NCI-H1930 (cell line): Measurements from ENCODE around the gene KCNQ1.

ENCODE experiments used
- DNase-seq, 2 experiments: peaks; one replicate each; lab custom pipeline; 2025; lab: John Stamatoyannopoulos, UW

The KCNQ1 gene

DNA sequence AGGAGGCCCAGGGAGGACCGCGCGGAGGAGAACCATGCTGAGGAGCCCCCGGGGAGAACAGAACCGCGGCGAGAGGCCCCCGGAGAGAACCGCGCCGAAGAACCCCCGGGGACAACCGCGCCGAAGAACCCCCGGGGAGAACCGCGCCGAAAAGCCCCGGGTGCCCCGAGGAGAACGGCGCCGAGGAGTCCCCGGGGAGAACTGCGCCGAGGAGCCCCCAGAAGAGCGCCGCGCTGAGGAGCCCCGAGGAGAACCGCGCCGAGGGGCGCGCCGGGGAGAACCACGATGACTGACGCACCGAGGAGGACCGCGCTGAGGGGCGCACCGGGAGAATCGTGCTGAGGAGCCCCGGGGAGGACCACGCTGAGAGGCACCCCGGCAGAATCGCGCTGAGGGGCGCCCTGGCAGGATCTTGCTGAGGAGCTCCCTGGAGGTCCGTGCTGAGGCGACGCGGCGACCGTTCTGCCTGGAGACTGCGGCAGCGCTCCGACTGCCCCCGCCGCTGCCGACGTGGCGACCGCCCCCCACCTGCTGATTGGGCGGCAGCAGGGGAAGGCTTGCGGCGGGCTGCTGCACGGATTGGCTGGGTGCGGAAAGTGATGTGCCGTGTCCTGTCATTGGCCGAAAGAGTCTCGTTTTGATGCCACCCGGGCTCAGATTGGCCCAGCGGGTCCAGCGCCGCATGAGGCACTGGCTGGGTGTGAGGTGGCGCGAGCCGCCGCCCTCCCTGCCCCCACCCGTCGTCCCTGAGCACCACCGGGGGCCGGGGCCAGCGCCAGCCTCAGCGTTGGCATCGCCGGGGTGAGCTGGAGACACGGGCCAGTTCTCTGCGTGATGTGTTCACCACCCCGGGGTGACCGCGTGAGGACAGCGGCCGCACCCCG lies 255.0 kb downstream of the KCNQ1 start, which contains the start of gene KCNQ1OT1:
Gene KCNQ1OT1, minus strand, starts transcription at position 464 of the 884 bp plus-strand sequence.
- DNase-seq, result peak; percentile 78 to 86

DNA sequence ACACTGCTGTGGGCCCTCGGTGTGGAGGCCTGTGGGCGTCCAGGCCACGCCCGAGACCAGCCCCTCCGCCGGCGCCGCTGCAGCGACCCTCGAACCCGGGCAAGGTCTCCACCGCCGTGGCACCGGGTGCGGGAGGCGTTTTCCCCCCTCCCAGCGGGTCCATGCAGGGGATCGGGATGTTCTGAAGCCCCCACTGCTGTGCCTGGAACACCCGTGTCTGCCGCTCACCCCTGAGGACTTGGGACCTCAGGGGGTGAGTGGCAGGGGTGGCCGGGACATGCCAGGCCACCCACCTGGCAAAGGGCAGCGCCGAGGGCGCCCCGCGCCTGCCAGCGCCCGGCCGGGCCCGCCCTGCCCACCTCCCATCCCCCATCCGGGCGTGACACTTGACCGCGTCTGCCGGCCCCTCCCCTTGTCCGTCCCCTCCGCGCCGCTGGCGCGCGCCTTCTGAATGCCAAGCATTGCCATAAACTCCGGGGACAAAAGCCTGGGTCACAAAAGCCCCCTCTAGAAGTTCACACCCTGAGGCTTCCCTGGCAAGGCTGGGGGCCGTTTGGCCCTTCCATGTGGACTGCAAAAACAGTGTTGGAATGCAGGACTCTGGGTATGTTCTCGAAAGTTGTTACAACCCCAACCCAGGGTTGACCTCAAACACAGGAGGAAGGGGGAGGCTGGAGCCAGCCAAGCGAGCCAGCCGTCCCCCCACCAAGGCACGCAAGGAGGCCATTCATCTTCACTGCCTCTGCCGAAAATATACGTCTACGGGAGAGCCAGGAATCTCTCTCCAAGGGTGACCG lies 255.8 kb downstream of the KCNQ1 start:
- DNase-seq, result peak in 1 of 2 experiments; percentile 25

DNA sequence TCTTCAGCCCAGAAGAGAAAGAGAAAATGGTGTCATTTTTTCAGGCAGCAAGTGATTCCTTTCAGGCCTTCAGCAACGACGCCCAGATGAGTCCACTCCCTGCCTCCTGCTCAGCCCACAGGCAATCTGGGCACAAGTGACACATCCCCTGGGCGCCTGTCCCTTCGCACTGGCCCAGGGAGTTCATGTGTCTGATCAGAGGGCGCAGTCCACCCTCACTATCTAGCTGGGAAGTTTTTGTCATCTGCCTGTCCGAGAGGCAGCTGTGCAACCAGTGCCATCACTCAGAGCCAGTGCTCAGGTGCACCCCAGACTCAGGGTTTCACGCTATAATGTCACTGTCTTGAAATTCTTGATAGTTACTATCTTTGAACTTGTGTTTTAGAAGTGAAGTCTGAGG lies 256.4 kb downstream of the KCNQ1 start:
- DNase-seq, result no peak

DNA sequence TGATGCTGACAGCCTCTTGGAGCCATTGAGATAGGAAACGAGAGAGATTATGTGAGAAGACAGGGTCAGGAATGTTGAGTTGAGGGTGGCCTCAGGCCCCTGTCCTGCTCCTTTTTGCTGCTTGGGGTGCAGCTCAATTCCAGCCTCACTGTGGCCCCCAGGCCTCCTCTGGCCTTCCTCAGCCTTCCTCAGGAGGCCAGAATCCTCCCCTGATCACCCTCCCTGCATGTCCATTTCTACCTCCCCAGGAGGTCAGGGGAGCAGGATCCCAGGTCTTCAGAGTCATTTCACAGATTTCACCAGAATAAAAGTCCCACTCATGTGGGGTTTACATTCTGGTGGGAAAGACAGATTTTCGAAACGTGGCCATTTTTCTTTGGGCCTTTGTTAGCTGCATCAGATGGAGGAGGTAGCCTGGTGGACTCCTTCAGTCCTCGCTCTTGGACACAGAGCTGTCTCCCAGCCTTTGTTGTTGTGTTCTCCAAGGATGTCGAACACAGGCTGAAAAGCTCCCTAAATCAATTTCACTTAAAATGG lies 257.2 kb downstream of the KCNQ1 start:
- DNase-seq, result no peak

DNA sequence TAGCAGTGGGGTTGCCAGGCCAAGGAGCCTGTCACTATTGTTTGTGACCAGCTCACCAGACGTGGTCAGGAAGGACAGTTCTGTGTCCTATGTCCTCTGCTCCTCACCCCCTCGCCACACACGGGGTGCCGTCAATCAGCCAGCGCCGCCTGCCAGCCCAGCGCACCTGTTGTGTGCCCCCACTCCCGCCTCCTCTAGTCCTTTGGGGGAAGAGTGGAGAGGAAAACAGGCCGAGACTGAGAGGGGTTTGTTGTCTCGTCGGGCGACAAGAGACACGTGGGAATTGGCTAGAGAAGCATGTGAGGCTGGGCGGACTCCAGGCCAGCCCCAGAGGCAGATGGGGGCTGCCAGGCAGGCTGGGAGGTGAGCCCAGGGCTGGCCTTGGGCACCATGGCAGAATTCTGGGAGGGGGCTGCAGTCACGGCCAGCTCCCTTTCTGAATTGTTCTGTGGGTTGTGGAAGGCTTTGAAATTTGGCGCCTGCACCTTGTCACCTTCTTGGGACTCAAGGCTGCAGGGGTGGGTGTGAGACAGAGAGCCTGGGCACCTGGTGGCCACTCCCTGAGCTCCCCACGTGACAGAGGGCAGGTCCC lies 258.1 kb downstream of the KCNQ1 start:
- DNase-seq, result no peak

DNA sequence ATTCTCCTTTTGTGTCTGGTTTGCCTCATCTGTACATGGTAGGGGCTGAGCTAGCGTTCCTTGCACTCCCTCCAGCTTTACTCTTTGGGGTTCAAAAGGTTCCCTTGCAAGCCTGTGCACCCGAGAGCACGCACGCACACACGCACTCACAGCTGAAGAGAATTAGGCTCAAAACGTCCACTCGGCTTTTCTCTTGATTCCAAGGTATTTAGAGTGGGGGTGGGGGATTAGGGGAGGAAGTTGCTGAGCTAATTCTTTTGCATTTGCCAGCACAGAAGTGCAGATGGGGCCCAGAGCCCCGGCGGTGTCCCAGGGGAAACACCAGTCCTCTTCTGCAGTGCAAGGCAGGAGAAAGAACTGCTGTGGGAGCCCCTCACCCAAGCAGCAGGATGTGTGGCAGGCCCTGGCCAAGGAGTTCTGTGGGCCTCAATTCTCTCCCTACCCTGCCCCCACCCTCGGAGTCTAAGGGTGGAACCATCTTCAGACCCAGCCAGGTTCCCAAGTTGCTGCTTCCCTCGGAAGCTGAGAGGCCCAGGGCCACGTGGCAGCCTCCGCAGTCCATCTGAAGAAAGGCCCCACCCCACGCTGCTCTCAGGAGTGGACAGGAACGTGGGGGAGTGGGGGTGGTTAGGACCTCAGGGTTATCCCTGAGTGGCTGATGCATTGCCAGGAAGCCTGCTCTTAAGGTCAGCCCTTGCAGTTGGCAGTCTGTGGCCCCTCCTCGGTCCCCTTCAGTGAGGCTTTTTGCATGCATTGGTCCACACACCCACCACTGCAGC lies 258.7 kb downstream of the KCNQ1 start:
- DNase-seq, result no peak

DNA sequence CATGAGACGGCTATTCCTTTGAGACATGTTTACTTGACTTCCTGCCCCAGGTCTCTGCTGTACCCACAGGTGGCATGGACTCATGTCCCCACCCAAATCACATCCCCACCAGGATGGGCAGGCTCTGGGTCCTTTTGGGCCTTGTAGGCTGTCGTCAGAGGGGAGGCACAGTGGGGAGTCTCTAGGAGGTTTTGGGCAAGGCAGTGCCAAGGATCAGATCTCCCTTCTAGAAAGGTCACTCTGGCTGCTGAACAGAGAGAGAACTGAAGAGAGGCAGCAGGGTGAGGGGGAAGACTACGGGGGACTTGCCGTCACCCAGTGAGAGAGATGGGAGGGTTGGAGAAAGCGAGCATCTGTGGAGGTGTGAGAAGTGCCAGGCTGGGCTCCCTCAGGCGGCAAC lies 259.5 kb downstream of the KCNQ1 start:
- DNase-seq, result no peak

DNA sequence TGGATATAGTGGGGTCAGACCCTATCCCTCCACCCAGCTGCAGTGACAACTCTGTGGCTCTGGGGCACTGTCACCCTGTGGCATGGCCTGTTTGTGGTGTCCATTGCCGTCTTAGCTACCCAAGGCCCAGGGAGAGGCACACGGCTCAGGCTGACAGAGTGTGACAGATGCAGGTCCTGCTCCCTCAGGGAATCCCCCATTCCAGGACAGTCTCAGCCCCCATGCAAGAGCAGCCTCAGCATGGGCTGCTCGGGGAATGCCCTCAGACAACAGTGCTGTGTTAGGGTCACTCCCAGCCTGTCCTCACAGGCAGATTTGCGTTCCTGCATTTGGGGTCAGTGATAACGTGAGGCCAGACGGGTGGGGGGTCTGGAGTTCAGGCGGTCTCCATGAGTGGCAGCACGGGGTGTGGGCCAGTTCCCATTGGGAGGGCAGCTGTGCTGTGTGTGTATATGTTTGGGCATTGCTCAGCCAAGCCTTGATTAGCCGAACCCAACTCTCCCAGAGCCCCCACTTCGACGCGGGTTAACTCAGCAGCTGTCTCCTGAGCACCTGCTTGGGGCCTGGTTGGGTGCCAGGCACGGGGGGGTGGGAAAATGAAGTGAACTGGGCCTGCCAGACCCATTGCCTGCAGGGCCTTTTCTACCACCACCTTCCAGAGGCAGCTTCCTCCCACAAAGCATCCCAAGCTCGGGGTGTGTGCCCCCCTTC lies 260.2 kb downstream of the KCNQ1 start:
- DNase-seq, result no peak

DNA sequence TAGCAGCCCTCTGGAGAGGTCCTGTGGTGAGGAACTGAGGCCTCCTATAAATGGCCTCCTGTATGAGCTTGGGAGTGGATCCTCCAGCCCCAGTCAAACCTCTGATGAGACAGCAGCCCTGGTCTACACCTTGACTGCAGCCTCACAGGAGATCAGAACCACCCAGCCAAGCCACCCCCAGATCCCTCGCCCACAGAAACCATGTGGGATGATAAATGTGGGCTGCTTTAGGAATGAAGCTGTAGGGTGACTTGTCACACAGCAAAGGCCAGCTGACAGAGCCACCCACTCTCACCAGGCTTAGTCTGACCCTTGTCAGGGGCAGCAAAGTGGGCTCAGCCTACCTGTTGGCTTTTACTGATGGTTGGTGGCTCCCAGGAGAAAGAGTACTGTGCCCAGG lies 261.5 kb downstream of the KCNQ1 start:
- no peak for DNase-seq

DNA sequence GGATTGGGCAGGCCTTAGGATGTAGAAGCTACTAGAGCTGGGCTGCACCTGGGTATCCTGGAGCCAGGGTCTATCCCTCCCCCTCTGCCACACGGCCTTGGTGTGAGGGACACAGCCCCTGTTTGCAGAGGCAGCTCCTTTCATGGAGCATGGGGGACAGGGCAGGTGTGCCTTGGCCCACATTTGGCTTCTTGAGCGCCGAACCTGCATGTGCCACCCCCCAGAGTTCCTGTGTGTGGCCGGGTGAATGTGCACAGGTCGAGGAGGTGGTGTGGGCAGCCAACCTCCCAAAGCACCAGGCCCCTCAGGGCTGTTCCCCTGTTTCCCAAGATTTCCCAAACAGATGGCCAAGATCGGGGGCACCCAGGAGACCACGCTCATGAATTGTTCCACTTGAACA lies 262.9 kb downstream of the KCNQ1 start:
- DNase-seq, result no peak

DNA sequence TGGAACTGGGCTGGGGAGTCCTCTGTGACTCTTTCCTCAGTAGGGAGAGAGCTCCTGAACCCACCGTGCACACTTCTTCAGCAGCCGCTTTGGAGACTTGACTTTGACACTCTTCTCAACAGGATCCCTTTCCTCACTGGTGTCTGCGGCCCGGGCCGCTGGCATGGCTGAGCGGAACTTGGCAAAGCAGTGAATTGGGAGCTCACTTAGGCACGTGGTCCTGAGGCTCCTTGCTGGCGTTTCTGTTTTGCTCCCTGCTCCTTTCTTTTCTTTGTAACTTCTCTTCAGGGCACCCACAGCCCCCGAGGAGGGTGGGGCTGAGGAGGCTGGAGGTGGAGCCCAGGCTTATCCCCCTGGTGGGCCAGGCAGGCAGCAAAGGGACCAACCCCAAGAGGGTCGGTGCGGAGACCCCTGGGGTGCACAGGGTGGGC lies 263.4 kb downstream of the KCNQ1 start:
- no peak for DNase-seq

DNA sequence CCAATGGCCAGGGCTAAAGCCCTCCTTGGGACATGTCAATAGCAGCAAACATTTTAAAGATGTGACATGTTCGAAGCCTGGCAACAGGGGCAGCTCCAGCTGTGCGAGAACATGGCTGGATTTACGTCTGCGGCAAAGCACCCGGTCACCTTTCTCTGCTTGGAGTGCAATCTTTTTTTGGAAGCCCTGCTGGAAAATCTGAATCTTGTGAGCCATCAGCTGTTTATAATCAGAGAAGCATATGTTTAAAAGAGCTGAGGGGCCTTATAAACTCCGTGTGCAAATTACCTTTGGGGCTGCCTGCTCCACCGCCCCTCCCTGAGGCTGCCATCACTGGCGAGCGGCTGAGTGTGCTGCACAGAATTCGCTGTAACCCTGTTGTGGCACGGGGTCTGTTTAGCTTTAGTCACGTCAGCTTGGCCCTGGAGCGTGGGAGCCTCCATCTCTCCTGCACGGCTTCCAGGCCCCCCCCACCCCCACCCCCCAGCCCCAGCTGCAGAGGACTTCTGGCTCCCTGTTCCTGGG lies 264.0 kb downstream of the KCNQ1 start:
- no peak for DNase-seq

DNA sequence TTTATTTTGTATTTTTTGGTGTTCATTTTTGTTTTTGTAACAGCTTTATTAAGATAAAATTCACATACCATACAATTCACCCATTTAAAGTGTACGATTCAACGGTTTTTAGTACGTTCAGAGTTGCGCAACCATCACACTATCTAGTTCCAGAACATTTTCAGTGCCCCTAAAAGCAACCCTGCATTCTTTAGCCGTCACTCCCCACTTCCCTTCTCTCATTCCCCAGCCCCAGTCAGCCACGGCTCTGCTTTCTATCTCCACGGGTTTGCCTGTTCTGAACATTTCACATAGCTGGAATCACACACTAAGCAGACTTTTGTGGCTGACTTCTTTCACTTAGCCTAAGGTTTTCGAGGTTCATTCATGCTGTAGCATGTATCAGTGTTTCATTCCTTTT lies 264.6 kb downstream of the KCNQ1 start:
- DNase-seq, result no peak

DNA sequence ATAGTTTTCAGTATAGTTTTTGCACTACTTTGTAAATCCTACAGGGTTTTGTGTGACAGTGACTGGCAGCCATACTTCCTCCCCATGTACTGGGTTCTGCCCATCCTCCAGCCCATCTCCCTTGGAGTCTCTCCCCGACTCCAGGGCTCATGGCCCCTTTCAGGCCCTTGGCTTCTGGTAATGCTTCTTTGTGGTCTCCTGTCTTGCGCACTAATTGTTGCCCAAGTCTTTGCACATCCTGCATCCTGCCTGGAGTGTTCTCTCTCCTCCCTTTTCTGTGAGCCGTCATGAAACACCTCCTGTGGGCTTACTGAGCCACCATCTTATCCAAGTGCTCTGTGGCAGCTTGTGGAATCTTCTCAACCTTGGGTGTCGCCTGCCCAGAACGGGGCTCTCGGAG lies 266.4 kb downstream of the KCNQ1 start:
- no peak for DNase-seq

DNA sequence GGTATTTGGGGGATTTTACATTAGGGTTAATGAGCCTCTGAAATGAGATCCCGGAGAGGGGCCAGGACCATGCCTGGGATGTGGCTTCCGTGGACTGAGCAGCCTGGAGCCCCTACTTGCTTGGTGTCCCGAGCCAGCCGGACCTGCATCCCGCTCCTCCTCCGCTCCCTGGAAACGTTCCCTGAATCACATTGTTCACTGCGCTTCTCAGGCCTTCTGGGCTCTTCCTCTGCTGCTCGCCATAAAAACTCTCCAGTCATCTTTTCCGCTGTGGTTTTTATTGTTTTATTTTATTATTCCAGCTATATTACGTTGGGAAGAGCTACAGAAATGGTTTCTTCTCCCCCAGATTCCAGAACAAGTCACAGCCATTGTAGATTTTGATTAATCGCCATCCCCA lies 268.3 kb downstream of the KCNQ1 start:
- no peak for DNase-seq

DNA sequence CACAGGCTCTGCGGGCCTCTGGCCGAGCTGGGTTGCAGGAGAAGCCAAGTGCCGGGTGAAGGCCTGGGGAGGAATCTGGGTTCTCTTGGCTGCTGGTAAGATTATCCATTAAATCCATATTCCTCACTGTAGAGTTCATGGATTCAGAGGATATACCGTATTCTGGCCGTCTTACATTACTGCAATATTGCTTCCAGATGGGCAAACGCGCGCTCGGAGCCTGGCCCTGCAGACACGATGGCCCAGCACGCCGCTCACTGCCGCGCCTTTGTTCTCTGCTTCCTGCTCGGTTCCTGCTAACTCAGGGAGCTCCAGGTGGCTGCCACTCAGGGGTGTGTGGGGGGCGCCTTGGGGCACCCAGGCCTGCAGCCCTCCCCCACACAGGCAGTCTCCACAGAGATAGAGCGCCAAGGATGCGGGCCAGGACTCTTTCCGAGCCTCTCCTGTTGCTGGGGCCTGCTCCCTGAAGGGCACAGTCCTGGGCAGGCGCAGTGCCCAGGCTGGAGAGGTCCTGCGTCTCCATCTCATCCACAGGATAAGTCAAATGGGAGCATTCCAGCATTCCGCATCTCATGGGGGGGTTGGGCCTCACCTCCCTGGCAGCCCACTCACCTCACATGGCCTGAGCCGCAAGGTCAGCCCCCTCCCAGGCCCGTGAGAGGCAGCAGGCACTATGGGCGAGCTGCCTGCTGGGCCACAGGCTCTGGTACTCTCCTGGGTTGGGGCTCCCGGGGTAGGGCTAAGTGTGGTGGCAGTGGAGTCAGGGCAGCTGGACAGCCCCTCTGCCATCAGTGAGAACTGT lies 269.1 kb downstream of the KCNQ1 start:
- DNase-seq, result no peak

DNA sequence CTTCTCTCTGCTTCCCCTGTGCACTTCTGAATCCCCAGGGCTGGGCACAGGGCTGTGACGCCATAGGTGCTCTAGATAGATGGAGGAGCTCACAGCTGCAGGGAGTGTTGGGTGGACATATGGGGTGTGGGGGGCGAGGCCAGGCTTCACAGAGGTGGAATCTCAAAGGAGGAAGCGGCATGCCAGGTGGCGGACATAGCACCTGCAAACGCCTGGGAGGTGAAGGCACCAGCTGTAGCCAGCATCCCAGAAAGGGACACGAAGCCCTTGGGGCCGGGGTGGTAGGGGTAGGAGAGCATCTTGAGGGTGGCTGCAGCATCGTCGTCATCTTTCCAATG lies 269.6 kb downstream of the KCNQ1 start:
- DNase-seq, result no peak

DNA sequence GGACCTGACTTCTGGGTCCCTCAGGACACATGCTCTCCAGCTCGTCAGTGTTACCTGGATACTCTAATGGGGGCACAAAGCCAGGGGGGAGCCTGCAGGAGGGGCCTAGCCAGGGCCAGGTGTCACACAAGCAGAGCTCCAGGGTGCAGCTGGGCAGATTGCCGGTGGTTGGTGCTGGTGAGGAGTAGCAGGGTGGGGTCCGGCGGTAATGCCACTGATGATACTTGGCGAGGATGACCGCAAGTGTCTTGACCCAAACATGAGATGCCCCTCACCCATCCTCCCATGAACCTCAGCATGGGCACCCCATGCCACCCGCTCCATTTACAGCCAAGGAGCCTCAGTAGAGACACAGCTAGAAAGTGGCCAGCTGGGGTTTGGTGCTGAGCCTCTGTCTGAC lies 270.1 kb downstream of the KCNQ1 start:
- DNase-seq, result no peak

DNA sequence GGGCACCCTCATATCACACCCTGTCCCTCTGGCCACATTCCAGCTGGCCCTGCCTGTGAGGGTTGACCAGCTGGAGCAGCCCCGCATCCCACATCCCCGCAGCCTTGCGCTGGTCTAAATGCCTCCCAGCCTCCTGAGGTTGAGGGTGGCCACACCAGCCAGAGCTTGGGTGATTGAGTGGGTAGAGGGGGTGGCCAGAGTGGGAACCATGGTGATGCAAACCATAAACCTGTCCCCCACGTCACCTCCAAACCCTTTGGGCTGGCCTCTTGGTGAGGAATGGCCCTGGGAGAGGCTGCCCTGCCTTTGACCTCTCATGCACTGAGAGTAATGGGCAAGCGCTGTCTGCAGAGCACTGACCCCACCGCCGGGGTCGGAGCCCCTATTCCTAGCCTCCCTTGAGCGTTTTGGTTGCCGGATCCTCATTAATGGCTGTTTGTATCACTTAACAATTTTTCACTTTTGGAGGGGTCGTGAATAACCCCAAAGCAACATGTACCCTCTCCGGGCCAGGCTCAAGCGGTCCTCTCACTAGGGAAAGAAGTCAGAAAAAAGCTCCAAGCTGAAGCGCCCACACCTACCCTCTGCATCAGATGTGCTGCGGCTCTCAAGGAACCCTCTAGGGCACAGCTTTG lies 271.0 kb downstream of the KCNQ1 start:
- no peak for DNase-seq
